GM12891 (cell line): ENCODE measurements around the gene CYP8B1.

Source experiments
- PAX5 ChIP-seq: IDR thresholded peaks from 2 replicates; pipeline ENCODE4 v1.6.1; 2011; ENCODE audit warnings: low read length, moderate library complexity, mild to moderate bottlenecking; ENCODE audit not compliant: insufficient read depth, severe bottlenecking
- POLR2A ChIP-seq: IDR thresholded peaks from 2 replicates; pipeline ENCODE4 v1.6.1; 2011; ENCODE audit warnings: low read depth, low read length, control low read depth
- POLR2AphosphoS5 ChIP-seq: IDR thresholded peaks from 2 replicates; pipeline ENCODE4 v1.6.1; 2011; ENCODE audit warnings: low read depth, low read length, control low read depth
- TAF1 ChIP-seq: IDR thresholded peaks from 2 replicates; pipeline ENCODE4 v1.6.1; 2011; ENCODE audit warnings: low read depth, low read length, control low read depth

GRCh38 chr3:42911551-42911950 is 35.9 kb upstream of the CYP8B1 start:
- TF ChIP-seq POLR2AphosphoS5 (no peak), POLR2A (no peak), TAF1 (no peak), PAX5 (no peak)
